GM12864 (cell line): ENCODE results near the gene ADCY9.

Experiments
- DNase-seq: peaks from one replicate; pipeline ENCODE4 v3.0.0-alpha.2; 2011; ENCODE audit warnings: low read depth
- H3K4me3 ChIP-seq: 2 replicates; pipeline ENCODE4 v1.5.1; 2011; ENCODE audit warnings: mild to moderate bottlenecking, low read depth, low read length, control low read depth
- CTCF ChIP-seq: IDR thresholded peaks from 2 replicates; pipeline ENCODE4 v1.5.1; 2011; ENCODE audit warnings: low read depth, mild to moderate bottlenecking, moderate library complexity, low read length, control low read depth, inconsistent platforms; ENCODE audit errors: missing control alignments

ADCY9 gene

GRCh38 chr16:3968551-3968950 is 147.7 kb downstream of the ADCY9 start:
- no peak overlapping the region for H3K4me3 ChIP-seq
- no peak for DNase-seq
- TF ChIP-seq CTCF = no peak

- no peak for TF ChIP-seq CTCF
- H3K4me3 ChIP-seq = no peak overlapping the region
- DNase-seq = no peak
These were observed 149.6 kb downstream of the ADCY9 start for GRCh38 chr16:3966681-3967080.

- DNase-seq = no peak
- H3K4me3 ChIP-seq = no peak overlapping the region
- TF ChIP-seq CTCF = no peak
These were observed 150.3 kb downstream of the ADCY9 start for GRCh38 chr16:3965781-3966582.

- H3K4me3 ChIP-seq = no peak overlapping the region
- no peak for TF ChIP-seq CTCF
- DNase-seq = no peak
These were observed 150.9 kb downstream of the ADCY9 start for GRCh38 chr16:3965306-3965705.

- DNase-seq = no peak
- no peak overlapping the region for H3K4me3 ChIP-seq
- no peak for TF ChIP-seq CTCF
These were observed 151.5 kb downstream of the ADCY9 start for GRCh38 chr16:3964686-3965290.

- no peak for DNase-seq
- TF ChIP-seq CTCF = no peak
These were observed 152.2 kb downstream of the ADCY9 start for GRCh38 chr16:3963886-3964685.

More at GRCh38 chr16:3963886-3964685, 152.2 kb downstream of the ADCY9 start:
- H3K4me3 ChIP-seq = no peak overlapping the region
